HEK293T (cell line): Measurements from ENCODE around the gene OR11H7.

Experiments used
- ARNT ChIP-seq: fragments of 450-650 bp; IDR thresholded peaks from 2 replicates; pipeline ENCODE4 v1.6.1; 2017; ENCODE audit warnings: mild to moderate bottlenecking
- CTBP1 ChIP-seq: fragments of 450-650 bp; IDR thresholded peaks from 2 replicates; pipeline ENCODE4 v1.6.1; 2016; ENCODE audit warnings: borderline replicate concordance
- FOXK2 ChIP-seq: fragments of 450-650 bp; IDR thresholded peaks from 2 replicates; pipeline ENCODE4 v1.6.1; 2016; ENCODE audit warnings: mild to moderate bottlenecking
- FOXM1 ChIP-seq: fragments of 450-650 bp; IDR thresholded peaks from 2 replicates; pipeline ENCODE4 v1.6.1; 2017; ENCODE audit warnings: mild to moderate bottlenecking, borderline replicate concordance
- LEF1 ChIP-seq: fragments of 450-650 bp; IDR thresholded peaks from 2 replicates; pipeline ENCODE4 v1.6.1; 2017; ENCODE audit warnings: mild to moderate bottlenecking, borderline replicate concordance
- NFRKB ChIP-seq: fragments of 450-650 bp; IDR thresholded peaks from 2 replicates; pipeline ENCODE4 v1.6.1; 2016; ENCODE audit warnings: mild to moderate bottlenecking, moderate library complexity
- PKNOX1 ChIP-seq: fragments of 450-650 bp; IDR thresholded peaks from 2 replicates; pipeline ENCODE4 v1.6.1; 2016
- SP1 ChIP-seq: fragments of 450-650 bp; IDR thresholded peaks from 2 replicates; pipeline ENCODE4 v1.6.1; 2017
- SUZ12 ChIP-seq: fragments of 450-650 bp; IDR thresholded peaks from 2 replicates; pipeline ENCODE4 v1.6.1; 2016; ENCODE audit warnings: mild to moderate bottlenecking
- ZNF384 ChIP-seq: fragments of 450-650 bp; IDR thresholded peaks from 2 replicates; pipeline ENCODE4 v1.6.1; 2016

GRCh38 chr14:20195911-20196310 is 32.9 kb upstream of the OR11H7 start:
- no peak for TF ChIP-seq FOXK2
- no peak for TF ChIP-seq PKNOX1
- no peak for TF ChIP-seq NFRKB
- TF ChIP-seq ZNF384 = no peak
- TF ChIP-seq SUZ12 = no peak
- TF ChIP-seq ARNT = no peak
- no peak for TF ChIP-seq LEF1
- TF ChIP-seq CTBP1 = no peak
- TF ChIP-seq SP1 = no peak
- no peak for TF ChIP-seq FOXM1
